NCI-H510A treated with DMSO at 0.1 percent for 48 hours (cell line): ENCODE measurements around the gene TREX2.
"Not testable (repeated sequence)": the region's sequence is repeated elsewhere in the genome, so short reads cannot be mapped to it uniquely, and the experiment has no call there.

Experiments used
- DNase-seq: peaks from one replicate; lab custom pipeline; 2025; lab: John Stamatoyannopoulos, UW

The TREX2 gene

GRCh38 chrX:153408221-153408721, 37.6 kb downstream of the TREX2 start:
- DNase-seq = no peak

GRCh38 chrX:153407736-153408135, 38.1 kb downstream of the TREX2 start:
- no peak for DNase-seq

- DNase-seq = no peak
Measured at GRCh38 chrX:153406903-153407302, 39.0 kb downstream of the TREX2 start.

- DNase-seq = no peak
Measured at GRCh38 chrX:153406011-153406410, 39.8 kb downstream of the TREX2 start.

- DNase-seq = no peak
Measured at GRCh38 chrX:153405426-153405825, 40.4 kb downstream of the TREX2 start.

GRCh38 chrX:153404333-153404732, 41.5 kb downstream of the TREX2 start:
- DNase-seq = not testable (repeated sequence)

- no peak for DNase-seq
Measured at GRCh38 chrX:153401133-153401764, 44.6 kb downstream of the TREX2 start, which contains the start of gene PNMA6E. Gene PNMA6E (minus strand): TSS chrX:153401350. CDS start chrX:153398849, 2,501 bp downstream.

- DNase-seq = no peak
Measured at GRCh38 chrX:153400146-153401132, 45.4 kb downstream of the TREX2 start.

GRCh38 chrX:153398275-153398960, 47.4 kb downstream of the TREX2 start:
- no peak for DNase-seq

GRCh38 chrX:153397256-153397960, 48.4 kb downstream of the TREX2 start:
- DNase-seq = no peak

- no peak for DNase-seq
Measured at GRCh38 chrX:153396320-153397195, 49.3 kb downstream of the TREX2 start.

GRCh38 chrX:153395613-153396319, 50.1 kb downstream of the TREX2 start:
- DNase-seq = no peak

- no peak for DNase-seq
Measured at GRCh38 chrX:153394612-153395011, 51.2 kb downstream of the TREX2 start.
